AG04450 (cell line): ENCODE measurements around the gene GAPT. TPM values are rescaled to one million over a fixed set of nuclear protein-coding genes. Genes with fewer than 3 reads are reported as not detected.
A peak's percentile ranks its signal among the peaks of the same experiment; 100 is the strongest.

Experiments
- CTCF ChIA-PET: fragments of 300-600, 350-600 bp; formaldehyde crosslinking; extraction: SDS; loops from one replicate; lab custom pipeline; 2022; ENCODE audit warnings: antibody characterized with exemption, inconsistent platforms; lab: Charles Lee
- POLR2A ChIA-PET: fragments of 350-600 bp; formaldehyde crosslinking; extraction: SDS; loops from one replicate; lab custom pipeline; 2021; ENCODE audit warnings: antibody characterized with exemption, inconsistent platforms; lab: Yijun Ruan, JAX
- DNase-seq: peaks from one replicate; pipeline ENCODE4 v3.0.0-alpha.2; 2011; ENCODE audit warnings: low read depth, low spot score
- H3K27ac ChIP-seq: one replicate; pipeline ENCODE4 v1.5.1; 2012; ENCODE audit warnings: low read depth, low read length, control low read depth
- H3K27me3 ChIP-seq: one replicate; pipeline ENCODE4 v1.6.0; 2012; ENCODE audit warnings: low read length; ENCODE audit not compliant: control insufficient read depth, insufficient read depth
- H3K4me3 ChIP-seq: 2 replicates; pipeline ENCODE4 v1.5.1; 2011; ENCODE audit warnings: mild to moderate bottlenecking, low read depth, low read length, control low read depth
- H3K9me3 ChIP-seq: 2 replicates; pipeline ENCODE4 v1.5.1; 2012; ENCODE audit warnings: low read length; ENCODE audit not compliant: control insufficient read depth, insufficient read depth
- CTCF ChIP-seq: IDR thresholded peaks from 2 replicates; pipeline ENCODE4 v1.5.1; 2011; ENCODE audit warnings: low read depth, low read length, control low read depth, inconsistent platforms
- polyA plus RNA-seq: library from polyadenylated mRNA; depleted of rRNA; stranded (reverse); fragments of >200 nt; gene quantifications from 2 replicates; pipeline ENCODE4 v1.2.3, GENCODE V29; 2011

GAPT gene
- polyA plus RNA-seq, 1 experiment: not detected

- DNase-seq: no peak
- H3K27me3 ChIP-seq: peaks cover 3% of the 10 kb centered on the region
- H3K9me3 ChIP-seq: no peaks in the 10 kb centered on the region
- no peak overlapping the region for H3K27ac ChIP-seq
- ChIA-PET POLR2A (no interaction called here), CTCF (interaction anchor here (1.5 kb wide), 1 partner anchor 393 kb away, joined by 3 read pairs; no protein-coding TSS in a partner anchor)
- no peak for TF ChIP-seq CTCF
- no peak overlapping the region for H3K4me3 ChIP-seq
Measured at GRCh38 chr5:58493141-58493540, 1.9 kb downstream of the GAPT start.

DNA sequence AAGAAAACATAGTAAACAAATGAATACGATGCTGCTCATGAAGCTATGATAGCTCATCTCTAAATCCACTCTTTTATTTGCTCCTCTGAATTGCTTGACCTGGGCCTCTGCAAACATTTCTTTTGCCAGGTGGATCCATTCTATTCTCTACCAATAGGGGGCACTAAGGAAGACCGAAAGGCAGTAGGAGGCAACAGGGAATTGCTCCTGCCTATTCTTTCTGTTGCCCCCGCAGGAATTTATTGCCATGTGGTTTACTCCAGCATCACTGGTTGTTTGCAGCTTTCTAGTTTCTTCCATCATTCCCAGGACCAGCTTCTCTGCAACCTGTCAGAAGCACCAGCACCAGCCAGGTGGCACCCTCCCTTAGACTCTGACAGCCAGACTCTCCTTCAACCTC is 5.3 kb downstream of the GAPT start:
- TF ChIP-seq CTCF: peak; percentile 16; the same call in 1 of the 2 replicates
- H3K4me3 ChIP-seq: no peak overlapping the region
- no peak for DNase-seq
- ChIA-PET CTCF (interaction anchor here (1.3 to 9.7 kb wide), 3 partner anchors 10 to 391 kb away, joined by 5 to 176 read pairs (median 7); no protein-coding TSS in a partner anchor), POLR2A (no interaction called here)
- H3K27ac ChIP-seq: no peak overlapping the region
- H3K9me3 ChIP-seq: no peaks in the 10 kb centered on the region
- no peaks in the 10 kb centered on the region for H3K27me3 ChIP-seq

DNA sequence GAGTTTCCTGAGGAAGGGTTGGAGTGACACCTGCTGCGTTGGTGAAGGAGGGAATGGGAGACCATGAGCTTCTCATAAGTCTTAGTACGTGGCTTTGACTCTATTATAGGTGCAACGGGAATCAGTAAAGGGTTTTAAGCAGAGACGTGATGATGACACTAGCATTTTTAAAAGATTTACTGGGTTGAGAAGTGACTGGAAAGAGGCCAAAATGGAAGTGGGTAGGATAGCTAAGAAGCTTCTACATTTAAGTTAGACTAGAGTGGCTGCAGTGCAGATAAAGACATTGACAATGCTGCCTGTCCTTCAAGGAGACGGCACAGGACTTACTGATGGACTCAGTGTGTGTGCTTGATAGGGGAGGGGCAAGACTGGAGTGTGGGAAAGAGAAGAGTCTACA is 6.2 kb downstream of the GAPT start:
- H3K27me3 ChIP-seq: no peaks in the 10 kb centered on the region
- no peak for DNase-seq
- no peak overlapping the region for H3K27ac ChIP-seq
- H3K4me3 ChIP-seq: no peak overlapping the region
- no peak for TF ChIP-seq CTCF
- H3K9me3 ChIP-seq: no peaks in the 10 kb centered on the region
- ChIA-PET POLR2A (no interaction called here), CTCF (interaction anchor here (1.0 to 9.7 kb wide), 4 partner anchors 9 to 390 kb away, joined by 5 to 176 read pairs (median 8); no protein-coding TSS in a partner anchor)

- TF ChIP-seq CTCF: no peak
- DNase-seq: no peak
- Histone ChIP-seq H3K9me3 (no peaks in the 10 kb centered on the region), H3K27me3 (no peaks in the 10 kb centered on the region), H3K27ac (no peak overlapping the region), H3K4me3 (no peak overlapping the region)
- CTCF ChIA-PET: interaction anchor here (1.0 to 9.7 kb wide), 6 partner anchors 8 to 388 kb away, joined by 3 to 176 read pairs (median 6); no protein-coding TSS in a partner anchor
- POLR2A ChIA-PET: no interaction called here
Measured at GRCh38 chr5:58497921-58498320, 6.7 kb downstream of the GAPT start.

DNA sequence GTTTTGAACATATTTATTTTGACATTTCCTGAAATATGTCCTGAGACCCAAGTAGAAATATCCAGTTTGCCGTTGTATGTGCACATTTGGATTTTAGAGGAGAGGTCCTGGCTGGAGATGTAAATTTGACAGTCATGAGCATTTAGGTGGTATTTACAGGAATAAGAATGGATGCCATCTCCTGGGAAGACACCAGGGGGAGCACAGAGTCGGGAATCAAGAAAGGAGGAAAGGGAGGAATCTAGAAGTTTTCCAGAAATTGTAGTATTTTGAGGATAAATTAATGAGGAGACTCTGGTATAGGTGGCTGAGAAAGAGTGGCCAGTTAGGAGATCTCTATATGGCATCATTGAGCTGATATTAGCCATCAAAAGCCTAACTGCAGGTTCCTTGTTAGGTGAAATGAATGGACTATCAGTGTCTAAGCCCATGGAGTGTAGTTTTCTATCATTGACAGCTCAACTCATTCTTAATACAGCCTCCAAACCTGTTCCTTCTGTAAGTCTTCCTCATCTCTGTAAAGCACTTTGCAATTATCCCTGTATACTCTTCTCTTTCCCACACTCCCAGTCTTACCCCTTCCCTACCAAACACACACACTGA is 7.2 kb downstream of the GAPT start:
- ChIA-PET CTCF (interaction anchor here (0.6 to 9.7 kb wide), 12 partner anchors 9 to 675 kb away, joined by 3 to 176 read pairs (median 4); no protein-coding TSS in a partner anchor), POLR2A (no interaction called here)
- Histone ChIP-seq H3K27me3 (no peaks in the 10 kb centered on the region), H3K4me3 (no peak overlapping the region), H3K9me3 (no peaks in the 10 kb centered on the region), H3K27ac (no peak overlapping the region)
- DNase-seq: peak; percentile 6
- peak; percentile 87 for TF ChIP-seq CTCF
